ENCODE data around the gene USP32.

USP32 gene

DNA sequence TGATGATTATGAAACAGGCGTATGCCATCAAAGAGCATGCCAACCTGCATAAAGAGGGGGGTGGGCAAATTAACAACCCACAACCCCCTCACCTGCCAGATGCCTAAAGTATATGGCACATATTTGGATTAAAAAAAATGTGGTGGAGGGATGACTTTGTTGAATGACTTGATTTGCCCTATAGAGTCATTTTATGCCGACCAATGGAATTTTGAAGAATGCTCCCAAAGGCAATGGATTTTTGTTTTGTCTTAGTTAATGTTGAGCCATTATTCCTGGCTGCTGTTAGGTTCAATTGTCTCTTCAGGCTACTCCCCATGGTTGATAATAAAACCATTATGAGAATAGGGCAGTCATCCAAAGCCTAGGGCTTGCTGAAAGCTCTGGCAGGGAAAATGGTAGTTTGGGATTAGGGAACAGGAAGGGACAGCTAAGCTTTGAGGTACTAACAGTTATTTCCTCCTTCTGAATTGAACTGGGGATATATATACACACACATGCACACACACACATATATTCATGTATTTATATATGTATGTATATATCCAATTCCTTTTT is 24.5 kb upstream of the USP32 start:
- no peak for DNase-seq (ENCODE audit: extremely low read depth, low read depth)
- TF ChIP-seq, protein P1, sequence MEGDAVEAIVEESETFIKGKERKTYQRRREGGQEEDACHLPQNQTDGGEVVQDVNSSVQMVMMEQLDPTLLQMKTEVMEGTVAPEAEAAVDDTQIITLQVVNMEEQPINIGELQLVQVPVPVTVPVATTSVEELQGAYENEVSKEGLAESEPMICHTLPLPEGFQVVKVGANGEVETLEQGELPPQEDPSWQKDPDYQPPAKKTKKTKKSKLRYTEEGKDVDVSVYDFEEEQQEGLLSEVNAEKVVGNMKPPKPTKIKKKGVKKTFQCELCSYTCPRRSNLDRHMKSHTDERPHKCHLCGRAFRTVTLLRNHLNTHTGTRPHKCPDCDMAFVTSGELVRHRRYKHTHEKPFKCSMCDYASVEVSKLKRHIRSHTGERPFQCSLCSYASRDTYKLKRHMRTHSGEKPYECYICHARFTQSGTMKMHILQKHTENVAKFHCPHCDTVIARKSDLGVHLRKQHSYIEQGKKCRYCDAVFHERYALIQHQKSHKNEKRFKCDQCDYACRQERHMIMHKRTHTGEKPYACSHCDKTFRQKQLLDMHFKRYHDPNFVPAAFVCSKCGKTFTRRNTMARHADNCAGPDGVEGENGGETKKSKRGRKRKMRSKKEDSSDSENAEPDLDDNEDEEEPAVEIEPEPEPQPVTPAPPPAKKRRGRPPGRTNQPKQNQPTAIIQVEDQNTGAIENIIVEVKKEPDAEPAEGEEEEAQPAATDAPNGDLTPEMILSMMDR (IDR thresholded peaks at IDR 0.05; ENCODE audit: low read depth, low read length, missing control alignments) = no peak

DNA sequence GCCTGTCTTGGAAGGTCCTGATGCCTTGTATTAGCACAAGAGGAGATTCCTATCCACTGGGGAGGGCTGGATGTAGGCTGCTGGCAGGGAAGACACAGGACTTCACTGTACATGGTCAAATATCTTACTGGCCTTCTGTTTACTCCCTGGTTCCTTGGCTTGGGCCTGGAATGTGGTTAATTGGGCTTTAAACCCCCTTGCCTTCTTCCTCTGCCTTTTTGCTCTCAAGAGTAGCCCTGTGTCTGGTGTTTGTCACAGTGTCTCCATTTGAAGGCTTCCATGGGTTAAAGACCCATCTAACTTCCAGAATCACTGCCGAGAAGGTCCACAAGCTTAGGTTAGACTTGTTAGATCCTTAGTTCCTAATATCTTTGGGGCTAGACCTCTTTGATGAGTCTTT is 23.2 kb upstream of the USP32 start:
- DNase-seq (ENCODE audit: extremely low read depth, low read depth) = no peak
- TF ChIP-seq, protein P1 (IDR thresholded peaks at IDR 0.05; ENCODE audit: low read depth, low read length, missing control alignments) = no peak
- H3K4me3 ChIP-seq (replicated peaks; ENCODE audit: low read depth, low read length) = no peak overlapping the region

More for the DNA sequence above, 24.5 kb upstream of the USP32 start:
- no peak overlapping the region for H3K4me3 ChIP-seq (replicated peaks; ENCODE audit: low read depth, low read length)

DNA sequence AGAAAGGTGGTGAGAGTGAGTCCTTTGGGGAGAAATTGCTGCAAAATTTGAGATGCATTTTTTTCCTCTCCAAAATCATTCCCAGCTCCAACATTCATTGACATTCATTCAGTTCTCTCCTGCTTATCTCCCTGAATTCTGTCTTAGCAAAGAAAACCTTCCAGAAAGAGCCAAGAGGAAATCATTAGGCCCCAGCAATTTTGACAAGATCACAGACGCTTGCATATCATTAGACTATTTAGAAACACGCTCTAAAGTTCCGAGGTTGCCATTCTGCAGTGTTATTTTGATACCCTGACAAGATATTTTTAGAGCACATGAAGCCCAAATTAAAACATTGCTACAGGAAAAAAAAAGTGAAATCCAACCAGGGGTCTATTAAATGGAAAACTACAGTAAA is 20.8 kb upstream of the USP32 start:
- TF ChIP-seq, protein P1 (IDR thresholded peaks at IDR 0.05; ENCODE audit: low read depth, low read length, missing control alignments) = no peak
- H3K4me3 ChIP-seq (replicated peaks; ENCODE audit: low read depth, low read length) = no peak overlapping the region
- DNase-seq (ENCODE audit: extremely low read depth, low read depth) = no peak

DNA sequence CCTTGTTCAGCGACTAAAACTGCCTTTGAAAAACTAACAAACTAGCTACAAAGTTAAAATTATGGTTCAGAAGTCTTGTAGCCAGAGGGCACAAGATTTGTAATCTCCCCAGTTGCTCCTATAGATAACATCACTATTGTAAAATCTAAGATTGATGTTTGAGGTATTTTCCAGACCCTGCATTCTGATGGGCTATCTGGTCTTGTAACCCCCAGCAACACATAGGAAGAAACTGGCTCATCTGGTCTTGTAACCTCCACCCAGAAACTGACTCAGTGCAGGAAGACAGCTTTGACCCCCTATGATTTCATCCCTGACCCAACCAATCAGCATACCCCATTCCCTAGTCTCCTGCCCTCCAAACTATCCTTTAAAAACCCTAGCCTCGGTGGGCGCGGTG is 18.1 kb upstream of the USP32 start:
- TF ChIP-seq, protein P1 (IDR thresholded peaks at IDR 0.05; ENCODE audit: low read depth, low read length, missing control alignments) = no peak
- H3K4me3 ChIP-seq (replicated peaks; ENCODE audit: low read depth, low read length) = no peak overlapping the region
- DNase-seq (ENCODE audit: extremely low read depth, low read depth) = no peak

DNA sequence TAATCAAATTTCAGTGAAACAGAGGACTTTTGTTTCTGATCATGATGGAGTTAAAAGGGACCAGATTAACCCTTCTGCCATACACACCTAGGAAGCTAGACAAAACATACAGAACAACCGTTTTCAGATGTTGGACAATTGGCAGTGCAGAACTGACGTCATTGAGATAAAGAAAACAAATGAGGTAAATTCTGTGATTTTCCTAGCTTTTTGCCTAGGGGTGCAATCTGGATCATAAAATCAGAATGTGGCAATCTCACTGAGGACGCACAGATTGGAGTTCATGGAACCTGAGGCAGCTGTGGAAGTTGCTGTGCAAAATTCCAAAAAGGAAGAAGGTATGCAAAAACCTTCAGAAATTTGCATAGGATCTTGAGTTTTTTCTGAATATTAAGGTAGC is 15.0 kb upstream of the USP32 start:
- H3K4me3 ChIP-seq (replicated peaks; ENCODE audit: low read depth, low read length) = no peak overlapping the region
- TF ChIP-seq, protein P1 (IDR thresholded peaks at IDR 0.05; ENCODE audit: low read depth, low read length, missing control alignments) = no peak
- DNase-seq (ENCODE audit: extremely low read depth, low read depth) = no peak

DNA sequence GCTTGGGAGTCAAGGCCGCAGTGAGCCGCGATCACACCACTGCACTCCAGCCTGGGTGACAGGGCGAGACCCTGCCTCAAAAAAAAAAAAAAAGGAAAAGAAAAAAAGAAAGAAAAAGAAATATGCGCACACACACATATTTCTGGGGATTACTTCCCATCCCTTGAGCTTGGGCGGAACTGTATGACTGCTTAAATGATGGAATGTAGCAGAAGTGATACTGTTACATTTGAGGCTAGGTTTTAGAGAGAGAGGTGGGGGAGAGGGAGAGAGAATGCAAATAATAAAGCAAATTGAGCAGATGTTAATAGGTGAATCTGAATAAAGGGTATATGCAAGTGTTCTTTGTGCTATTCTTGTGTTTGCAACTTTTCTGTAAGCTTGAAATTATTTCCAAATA is 12.0 kb upstream of the USP32 start:
- H3K4me3 ChIP-seq (replicated peaks; ENCODE audit: low read depth, low read length) = no peak overlapping the region
- TF ChIP-seq, protein P1 (IDR thresholded peaks at IDR 0.05; ENCODE audit: low read depth, low read length, missing control alignments) = no peak
- no peak for DNase-seq (ENCODE audit: extremely low read depth, low read depth)

DNA sequence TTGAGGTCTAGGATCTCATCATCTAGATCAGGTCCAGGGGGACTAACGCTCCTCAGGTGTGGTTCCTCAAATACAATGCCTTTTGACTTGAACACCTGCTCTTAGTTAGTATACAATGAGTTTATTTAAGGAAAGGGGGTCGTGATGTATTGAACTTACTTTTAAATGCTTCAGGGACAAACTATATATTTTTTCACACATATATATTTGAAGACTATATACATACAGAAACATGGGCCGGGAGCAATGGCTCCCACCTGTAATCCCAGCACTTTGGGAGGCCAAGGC is 11.5 kb upstream of the USP32 start:
- H3K4me3 ChIP-seq (replicated peaks; ENCODE audit: low read depth, low read length) = no peak overlapping the region
- no peak for DNase-seq (ENCODE audit: extremely low read depth, low read depth)
- TF ChIP-seq, protein P1 (IDR thresholded peaks at IDR 0.05; ENCODE audit: low read depth, low read length, missing control alignments) = no peak

Data from HFF-Myc (cell line).